SK-N-SH (cell line): ENCODE data around the gene PLEKHA3. TPM values are rescaled to one million over a fixed set of nuclear protein-coding genes. Genes with fewer than 3 reads are reported as not detected.

Source experiments
- CTCF ChIA-PET: fragments of 300-600, 350-600 bp; formaldehyde crosslinking; extraction: SDS; loops from one replicate; lab custom pipeline; 2021; lab: Yijun Ruan, JAX
- POLR2A ChIA-PET: fragments of 350-600 bp; sonication (Branson Sonifier 250); formaldehyde crosslinking; extraction: SDS; loops from one replicate; lab custom pipeline; 2020; ENCODE audit warnings: antibody characterized with exemption, inconsistent platforms; lab: Yijun Ruan, JAX
- DNase-seq: peaks from one replicate; pipeline ENCODE4 v3.0.0; 2012
- H2AFZ ChIP-seq: fragments of 200-600 bp; sonication (generic); 2 replicates; pipeline ENCODE4 v1.8.1; 2016; ENCODE audit warnings: antibody characterized with exemption, mild to moderate bottlenecking, low read depth
- H3F3A ChIP-seq: fragments of 200-600 bp; sonication (generic); replicated peaks from 2 replicates; pipeline ENCODE3; 2016; ENCODE audit warnings: antibody characterized with exemption, mild to moderate bottlenecking; ENCODE audit not compliant: insufficient read depth
- H3K27ac ChIP-seq, 2 experiments: fragments of 200-500 bp in 1 of 2; fragments of 200-600 bp in 1 of 2; sonication (Bioruptor generic) in 1 of 2; sonication (generic), shearing (Covaris generic) in 1 of 2; 2 replicates each; pipeline versions ENCODE4 v1.5.1 to v1.6.1; 2014 to 2016; ENCODE audit warnings: low read depth in 2 of 2, inconsistent platforms in 1 of 2, low read length in 1 of 2, mild to moderate bottlenecking in 1 of 2, mixed read lengths in 1 of 2
- H3K27me3 ChIP-seq: fragments of 200-600 bp; sonication (generic), shearing (Covaris generic); 2 replicates; pipeline ENCODE4 v1.6.1; 2016; ENCODE audit warnings: mixed run types; ENCODE audit not compliant: insufficient read depth
- H3K36me3 ChIP-seq, 2 experiments: fragments of 200-500 bp in 1 of 2; fragments of 200-600 bp in 1 of 2; sonication (Bioruptor generic) in 1 of 2; sonication (generic) in 1 of 2; replicated peaks in 1 of 2; 2 replicates each; pipeline versions ENCODE3 to v1.5.1; 2014 to 2016; ENCODE audit warnings: low read length in 1 of 2, mild to moderate bottlenecking in 1 of 2; ENCODE audit not compliant: insufficient read depth in 2 of 2, control insufficient read depth in 1 of 2
- H3K4me1 ChIP-seq, 2 experiments: fragments of 200-500 bp in 1 of 2; fragments of 200-600 bp in 1 of 2; sonication (Bioruptor generic) in 1 of 2; sonication (generic), shearing (Covaris generic) in 1 of 2; 2 replicates each; pipeline versions ENCODE4 v1.5.1 to v1.6.1; 2014 to 2016; ENCODE audit warnings: low read depth in 1 of 2, low read length in 1 of 2, mixed run types in 1 of 2; ENCODE audit not compliant: insufficient read depth in 2 of 2, control insufficient read depth in 1 of 2
- H3K4me2 ChIP-seq: fragments of 200-600 bp; sonication (generic), shearing (Covaris generic); 2 replicates; pipeline ENCODE4 v1.6.1; 2017; ENCODE audit warnings: mixed run types
- H3K4me3 ChIP-seq, 2 experiments: fragments of 200-500 bp in 1 of 2; fragments of 200-600 bp in 1 of 2; sonication (Bioruptor generic) in 1 of 2; sonication (generic), shearing (Covaris generic) in 1 of 2; 2 replicates each; pipeline versions ENCODE4 v1.5.1 to v1.8.1; 2014 to 2016; ENCODE audit warnings: low read depth in 2 of 2, inconsistent platforms in 1 of 2, low read length in 1 of 2, mild to moderate bottlenecking in 1 of 2, mixed read lengths in 1 of 2, moderate library complexity in 1 of 2
- H3K79me2 ChIP-seq: fragments of 200-600 bp; sonication (generic); 2 replicates; pipeline ENCODE4 v1.8.1; 2017; ENCODE audit warnings: mild to moderate bottlenecking; ENCODE audit not compliant: insufficient read depth
- H3K9ac ChIP-seq: fragments of 200-600 bp; sonication (generic); 2 replicates; pipeline ENCODE4 v1.6.1; 2017; ENCODE audit warnings: mixed run types
- H3K9me2 ChIP-seq: fragments of 200-600 bp; sonication (generic); 2 replicates; pipeline ENCODE4 v1.6.1; 2017; ENCODE audit warnings: mixed run types
- H3K9me3 ChIP-seq: fragments of 200-600 bp; sonication (generic); 2 replicates; pipeline ENCODE4 v1.6.1; 2017; ENCODE audit warnings: mixed run types, mild to moderate bottlenecking, moderate library complexity
- H4K20me1 ChIP-seq: fragments of 200-600 bp; sonication (generic); 2 replicates; pipeline ENCODE4 v1.6.1; 2017; ENCODE audit warnings: mild to moderate bottlenecking, mixed run types; ENCODE audit not compliant: insufficient read depth
- EP300 ChIP-seq, 2 experiments: IDR thresholded peaks; 2 replicates each; pipeline versions ENCODE4 v1.4.0 to v1.6.1; 2012; ENCODE audit warnings: borderline replicate concordance in 1 of 2, low read depth in 1 of 2, low read length in 1 of 2
- EZH2phosphoT487 ChIP-seq: fragments of 200-600 bp; sonication (generic); IDR thresholded peaks from 2 replicates; pipeline ENCODE4 v1.6.1; 2017; ENCODE audit warnings: low read depth, mixed run types, mild to moderate bottlenecking, antibody characterized with exemption, moderate library complexity, borderline replicate concordance
- FOXM1 ChIP-seq: IDR thresholded peaks from 2 replicates; pipeline ENCODE4 v1.4.0; 2012; ENCODE audit warnings: low read depth, mild to moderate bottlenecking
- GATA2 ChIP-seq: sonication (generic); formaldehyde crosslinking; IDR thresholded peaks from 2 replicates; pipeline ENCODE4 v1.5.0; 2020; ENCODE audit warnings: mild to moderate bottlenecking, missing genetic modification reagents
- JUND ChIP-seq: IDR thresholded peaks from 2 replicates; pipeline ENCODE4 v1.4.0; 2012
- MEF2A ChIP-seq: IDR thresholded peaks from 2 replicates; pipeline ENCODE4 v1.4.0; 2012; ENCODE audit warnings: low read depth, borderline replicate concordance
- MXI1 ChIP-seq: IDR thresholded peaks from 2 replicates; pipeline ENCODE4 v1.6.1; 2012; ENCODE audit warnings: mild to moderate bottlenecking, low read depth, low read length, improper control_type of control experiment
- POLR2AphosphoS5 ChIP-seq: IDR thresholded peaks from 2 replicates; pipeline ENCODE4 v1.6.1; 2012; ENCODE audit warnings: low read depth, low read length
- RAD21 ChIP-seq: IDR thresholded peaks from 2 replicates; pipeline ENCODE4 v1.6.1; 2012; ENCODE audit warnings: mild to moderate bottlenecking, low read length
- RCOR1 ChIP-seq: fragments of 150-350 bp; IDR thresholded peaks from 2 replicates; pipeline ENCODE4 v1.6.1; 2017; ENCODE audit warnings: antibody characterized with exemption, low read length
- RFX5 ChIP-seq: IDR thresholded peaks from 2 replicates; pipeline ENCODE4 v1.6.1; 2012; ENCODE audit warnings: mild to moderate bottlenecking, improper control_type of control experiment, low read length
- RXRA ChIP-seq: IDR thresholded peaks from 2 replicates; pipeline ENCODE4 v1.4.0; 2012; ENCODE audit warnings: low read depth, mild to moderate bottlenecking, borderline replicate concordance
- SMC3 ChIP-seq: IDR thresholded peaks from 2 replicates; pipeline ENCODE4 v1.6.1; 2012; ENCODE audit warnings: low read depth, low read length, improper control_type of control experiment
- TAF1 ChIP-seq: IDR thresholded peaks from 2 replicates; pipeline ENCODE4 v1.6.1; 2012; ENCODE audit warnings: low read depth, mild to moderate bottlenecking, low read length, moderate library complexity, borderline replicate concordance
- YY1 ChIP-seq: IDR thresholded peaks from 2 replicates; pipeline ENCODE4 v1.4.0; 2012; ENCODE audit warnings: low read depth, mild to moderate bottlenecking
- WGBS: methylation state at CpG from one replicate; pipeline ENCODE4 v1.1.6; 2017; ENCODE audit warnings: low lambda C conversion rate; 5-methylcytosine and 5-hydroxymethylcytosine counted together
- polyA plus RNA-seq, 3 experiments: library from polyadenylated mRNA; depleted of rRNA; stranded (reverse); fragments of >200 nt; gene quantifications; 2 replicates each; pipeline ENCODE4 v1.2.3, GENCODE V29; 2012
- TF ChIP-seq, protein P1 (sequence below): fragments of 150-350 bp; IDR thresholded peaks from 2 replicates; pipeline ENCODE4 v1.6.1; 2016; ENCODE audit warnings: mild to moderate bottlenecking, low read depth, low read length
- TF ChIP-seq, protein P2 (sequence below): IDR thresholded peaks from 2 replicates; pipeline ENCODE4; 2012
- TF ChIP-seq, protein P3 (sequence below): IDR thresholded peaks from 2 replicates; pipeline ENCODE4 v1.6.1; 2012; ENCODE audit warnings: mild to moderate bottlenecking, low read depth, low read length, moderate library complexity
- TF ChIP-seq, protein P4 (sequence below): IDR thresholded peaks from 2 replicates; pipeline ENCODE4 v1.4.0; 2012; ENCODE audit warnings: low read depth, borderline replicate concordance
- TF ChIP-seq, protein P5 (sequence below): IDR thresholded peaks from 2 replicates; pipeline ENCODE4 v1.4.0; 2012; ENCODE audit warnings: low read depth

PLEKHA3 gene
- polyA plus RNA-seq, 1 of the 3 experiments (the other 2 are of a cell fraction), result 5.7 TPM

DNA sequence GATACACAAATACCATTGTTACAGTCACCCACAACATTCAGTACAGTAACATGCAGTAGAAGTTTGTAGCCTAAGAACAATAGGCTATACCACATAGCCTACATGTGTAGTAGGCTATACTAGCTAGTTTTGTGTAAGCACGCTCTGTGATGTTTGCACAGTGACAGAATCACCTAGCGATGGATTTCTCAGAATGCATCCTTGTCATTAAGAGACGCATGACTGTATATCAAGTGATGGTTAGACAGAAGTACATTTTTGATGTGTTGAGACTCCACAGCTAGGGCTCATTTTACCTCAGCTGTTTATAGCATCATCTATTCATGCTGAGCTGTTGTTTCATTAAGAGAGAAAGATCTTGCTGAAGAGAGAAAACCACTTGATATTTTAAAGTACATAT lies 19.4 kb downstream of the PLEKHA3 start:
- H3K27ac ChIP-seq, result no peak overlapping the region
- CTCF ChIA-PET, result interaction anchor here (3.4 kb wide), 1 partner anchor 24 kb away, joined by 10 read pairs; no protein-coding TSS in a partner anchor
- 0 out of 2 replicates have a peak, but pooled peaks cover 3% of the 10 kb centered on the region for H3K79me2 ChIP-seq
- H3F3A ChIP-seq, result peaks cover 6% of the 10 kb centered on the region
- POLR2A ChIA-PET, result interaction anchor here (1.3 kb wide), 1 partner anchor 49 kb away, joined by 3 read pairs; the partner anchor contains the start of genes PJVK and PRKRA
- 100% methylated on average over 3 of the region's 3 CpGs for WGBS
- H3K9me3 ChIP-seq, result no peaks in the 10 kb centered on the region
- DNase-seq, result no peak
- no peak overlapping the region for H3K9ac ChIP-seq
- no peak overlapping the region for H2AFZ ChIP-seq
- H3K36me3 ChIP-seq, result peaks cover 87% of the 10 kb centered on the region in 2 experiments
- H3K4me1 ChIP-seq, result no peaks in the 10 kb centered on the region; a peak in 1 of 4 replicates
- H4K20me1 ChIP-seq, result no peaks in the 10 kb centered on the region
- TF ChIP-seq GATA2 (CRISPR knock-in tag) (no peak), JUND (no peak), POLR2AphosphoS5 (no peak), MXI1 (no peak), EP300 (IDR thresholded peaks at IDR 0.05; ENCODE audit: borderline replicate concordance in 1 of 2, low read depth in 1 of 2, low read length in 1 of 2) (no peak), FOXM1 (no peak), RAD21 (no peak), RXRA (no peak)
- TF ChIP-seq, all 33 proteins: peak for 0
- H3K27me3 ChIP-seq, result no peaks in the 10 kb centered on the region
- H3K4me3 ChIP-seq, result no peak overlapping the region
- H3K4me2 ChIP-seq, result no peak overlapping the region
- no peaks in the 10 kb centered on the region for H3K9me2 ChIP-seq

DNA sequence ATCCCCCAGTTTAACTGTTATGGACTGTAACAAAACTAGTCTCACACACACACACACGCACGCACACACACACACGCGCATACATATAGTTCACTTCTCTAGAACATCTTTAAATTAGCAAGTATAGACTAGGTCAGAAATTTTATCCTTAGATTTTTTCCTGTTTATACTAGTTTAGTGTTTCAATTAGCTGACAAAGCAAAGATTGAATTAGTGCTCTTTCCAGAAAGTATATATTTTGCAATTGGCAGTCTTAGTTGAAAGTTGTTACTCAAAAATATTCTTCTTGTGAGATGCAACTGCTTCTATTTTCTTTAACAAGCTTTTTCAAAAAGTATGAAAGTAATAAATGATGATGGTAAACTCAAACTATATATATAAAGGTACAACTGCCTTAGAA lies 22.5 kb downstream of the PLEKHA3 start:
- WGBS, result 96% methylated on average over 4 of the region's 4 CpGs
- Histone ChIP-seq H3K9me3 (no peaks in the 10 kb centered on the region), H3K4me3 (no peak overlapping the region), H3F3A (peaks cover 21% of the 10 kb centered on the region), H2AFZ (no peak overlapping the region), H4K20me1 (no peaks in the 10 kb centered on the region), H3K27ac (no peak overlapping the region), H3K4me2 (no peak overlapping the region), H3K9me2 (no peaks in the 10 kb centered on the region), H3K27me3 (no peaks in the 10 kb centered on the region), H3K79me2 (0 out of 2 replicates have a peak, but pooled peaks cover 3% of the 10 kb centered on the region), H3K36me3 (peaks cover 86 to 93% of the 10 kb centered on the region in 2 experiments), H3K4me1 (no peaks in the 10 kb centered on the region; a peak in 1 of 4 replicates), H3K9ac (no peak overlapping the region)
- no peak for DNase-seq
- ChIA-PET POLR2A (no interaction called here), CTCF (no interaction called here)
- TF ChIP-seq, protein P1, sequence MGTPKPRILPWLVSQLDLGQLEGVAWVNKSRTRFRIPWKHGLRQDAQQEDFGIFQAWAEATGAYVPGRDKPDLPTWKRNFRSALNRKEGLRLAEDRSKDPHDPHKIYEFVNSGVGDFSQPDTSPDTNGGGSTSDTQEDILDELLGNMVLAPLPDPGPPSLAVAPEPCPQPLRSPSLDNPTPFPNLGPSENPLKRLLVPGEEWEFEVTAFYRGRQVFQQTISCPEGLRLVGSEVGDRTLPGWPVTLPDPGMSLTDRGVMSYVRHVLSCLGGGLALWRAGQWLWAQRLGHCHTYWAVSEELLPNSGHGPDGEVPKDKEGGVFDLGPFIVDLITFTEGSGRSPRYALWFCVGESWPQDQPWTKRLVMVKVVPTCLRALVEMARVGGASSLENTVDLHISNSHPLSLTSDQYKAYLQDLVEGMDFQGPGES, result no peak
- TF ChIP-seq SMC3 (no peak), TAF1 (no peak), FOXM1 (no peak), RCOR1 (no peak), MEF2A (no peak), RAD21 (no peak), RFX5 (no peak), YY1 (no peak), GATA2 (CRISPR knock-in tag) (no peak), EZH2phosphoT487 (no peak)
- TF ChIP-seq, protein P2, sequence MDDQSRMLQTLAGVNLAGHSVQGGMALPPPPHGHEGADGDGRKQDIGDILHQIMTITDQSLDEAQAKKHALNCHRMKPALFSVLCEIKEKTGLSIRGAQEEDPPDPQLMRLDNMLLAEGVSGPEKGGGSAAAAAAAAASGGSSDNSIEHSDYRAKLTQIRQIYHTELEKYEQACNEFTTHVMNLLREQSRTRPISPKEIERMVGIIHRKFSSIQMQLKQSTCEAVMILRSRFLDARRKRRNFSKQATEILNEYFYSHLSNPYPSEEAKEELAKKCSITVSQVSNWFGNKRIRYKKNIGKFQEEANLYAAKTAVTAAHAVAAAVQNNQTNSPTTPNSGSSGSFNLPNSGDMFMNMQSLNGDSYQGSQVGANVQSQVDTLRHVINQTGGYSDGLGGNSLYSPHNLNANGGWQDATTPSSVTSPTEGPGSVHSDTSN, result no peak
- TF ChIP-seq, protein P3, sequence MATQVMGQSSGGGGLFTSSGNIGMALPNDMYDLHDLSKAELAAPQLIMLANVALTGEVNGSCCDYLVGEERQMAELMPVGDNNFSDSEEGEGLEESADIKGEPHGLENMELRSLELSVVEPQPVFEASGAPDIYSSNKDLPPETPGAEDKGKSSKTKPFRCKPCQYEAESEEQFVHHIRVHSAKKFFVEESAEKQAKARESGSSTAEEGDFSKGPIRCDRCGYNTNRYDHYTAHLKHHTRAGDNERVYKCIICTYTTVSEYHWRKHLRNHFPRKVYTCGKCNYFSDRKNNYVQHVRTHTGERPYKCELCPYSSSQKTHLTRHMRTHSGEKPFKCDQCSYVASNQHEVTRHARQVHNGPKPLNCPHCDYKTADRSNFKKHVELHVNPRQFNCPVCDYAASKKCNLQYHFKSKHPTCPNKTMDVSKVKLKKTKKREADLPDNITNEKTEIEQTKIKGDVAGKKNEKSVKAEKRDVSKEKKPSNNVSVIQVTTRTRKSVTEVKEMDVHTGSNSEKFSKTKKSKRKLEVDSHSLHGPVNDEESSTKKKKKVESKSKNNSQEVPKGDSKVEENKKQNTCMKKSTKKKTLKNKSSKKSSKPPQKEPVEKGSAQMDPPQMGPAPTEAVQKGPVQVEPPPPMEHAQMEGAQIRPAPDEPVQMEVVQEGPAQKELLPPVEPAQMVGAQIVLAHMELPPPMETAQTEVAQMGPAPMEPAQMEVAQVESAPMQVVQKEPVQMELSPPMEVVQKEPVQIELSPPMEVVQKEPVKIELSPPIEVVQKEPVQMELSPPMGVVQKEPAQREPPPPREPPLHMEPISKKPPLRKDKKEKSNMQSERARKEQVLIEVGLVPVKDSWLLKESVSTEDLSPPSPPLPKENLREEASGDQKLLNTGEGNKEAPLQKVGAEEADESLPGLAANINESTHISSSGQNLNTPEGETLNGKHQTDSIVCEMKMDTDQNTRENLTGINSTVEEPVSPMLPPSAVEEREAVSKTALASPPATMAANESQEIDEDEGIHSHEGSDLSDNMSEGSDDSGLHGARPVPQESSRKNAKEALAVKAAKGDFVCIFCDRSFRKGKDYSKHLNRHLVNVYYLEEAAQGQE, result no peak
- TF ChIP-seq, protein P4, sequence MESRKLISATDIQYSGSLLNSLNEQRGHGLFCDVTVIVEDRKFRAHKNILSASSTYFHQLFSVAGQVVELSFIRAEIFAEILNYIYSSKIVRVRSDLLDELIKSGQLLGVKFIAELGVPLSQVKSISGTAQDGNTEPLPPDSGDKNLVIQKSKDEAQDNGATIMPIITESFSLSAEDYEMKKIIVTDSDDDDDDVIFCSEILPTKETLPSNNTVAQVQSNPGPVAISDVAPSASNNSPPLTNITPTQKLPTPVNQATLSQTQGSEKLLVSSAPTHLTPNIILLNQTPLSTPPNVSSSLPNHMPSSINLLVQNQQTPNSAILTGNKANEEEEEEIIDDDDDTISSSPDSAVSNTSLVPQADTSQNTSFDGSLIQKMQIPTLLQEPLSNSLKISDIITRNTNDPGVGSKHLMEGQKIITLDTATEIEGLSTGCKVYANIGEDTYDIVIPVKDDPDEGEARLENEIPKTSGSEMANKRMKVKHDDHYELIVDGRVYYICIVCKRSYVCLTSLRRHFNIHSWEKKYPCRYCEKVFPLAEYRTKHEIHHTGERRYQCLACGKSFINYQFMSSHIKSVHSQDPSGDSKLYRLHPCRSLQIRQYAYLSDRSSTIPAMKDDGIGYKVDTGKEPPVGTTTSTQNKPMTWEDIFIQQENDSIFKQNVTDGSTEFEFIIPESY, result no peak
- TF ChIP-seq, protein P5, sequence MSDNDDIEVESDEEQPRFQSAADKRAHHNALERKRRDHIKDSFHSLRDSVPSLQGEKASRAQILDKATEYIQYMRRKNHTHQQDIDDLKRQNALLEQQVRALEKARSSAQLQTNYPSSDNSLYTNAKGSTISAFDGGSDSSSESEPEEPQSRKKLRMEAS, result no peak
